MM.1S (cell line): ENCODE results near the gene LRRC75A.

Experiments used
- DNase-seq: peaks from one replicate; pipeline ENCODE4 v3.0.0-alpha.2; 2015
- H2AFZ ChIP-seq: fragments of 300-600 bp; sonication (generic); 2 replicates; pipeline ENCODE4 v1.6.0; 2016; ENCODE audit warnings: antibody characterized with exemption, low read length
- H3F3A ChIP-seq: fragments of 300-600 bp; sonication (generic); 2 replicates; pipeline ENCODE4 v1.6.1; 2016; ENCODE audit warnings: mild to moderate bottlenecking, antibody characterized with exemption, low read length, moderate library complexity, mixed read lengths; ENCODE audit not compliant: insufficient read depth
- H3K27ac ChIP-seq: fragments of 300-600 bp; sonication (generic); 2 replicates; pipeline ENCODE4 v1.5.1; 2016; ENCODE audit warnings: mild to moderate bottlenecking, low read length
- H3K27me3 ChIP-seq: fragments of 300-600 bp; sonication (generic); replicated peaks from 2 replicates; pipeline ENCODE4 v1.6.0; 2016; ENCODE audit warnings: low read length; ENCODE audit not compliant: insufficient read depth
- H3K36me3 ChIP-seq: fragments of 300-600 bp; sonication (generic); replicated peaks from 2 replicates; pipeline ENCODE4 v1.6.1; 2016; ENCODE audit warnings: mild to moderate bottlenecking, low read length, mixed read lengths; ENCODE audit not compliant: insufficient read depth
- H3K4me1 ChIP-seq: fragments of 300-600 bp; sonication (generic); 2 replicates; pipeline ENCODE4 v1.6.1; 2016; ENCODE audit warnings: low read length, mixed read lengths
- H3K4me2 ChIP-seq: fragments of 300-600 bp; sonication (generic); 2 replicates; pipeline ENCODE4 v1.6.0; 2016; ENCODE audit warnings: low read depth, low read length
- H3K4me3 ChIP-seq: fragments of 300-600 bp; sonication (generic); 2 replicates; pipeline ENCODE4 v1.5.1; 2016; ENCODE audit warnings: low read length, mixed read lengths
- H3K79me2 ChIP-seq: fragments of 300-600 bp; sonication (generic); 2 replicates; pipeline ENCODE4 v1.6.1; 2016; ENCODE audit warnings: mixed run types, low read length, mixed read lengths
- H3K9ac ChIP-seq: fragments of 300-600 bp; sonication (generic); 2 replicates; pipeline ENCODE4 v1.6.1; 2016; ENCODE audit warnings: low read length, mixed read lengths
- H3K9me2 ChIP-seq: fragments of 300-600 bp; sonication (generic); replicated peaks from 2 replicates; pipeline ENCODE4 v1.6.1; 2016; ENCODE audit warnings: mild to moderate bottlenecking, low read length, mixed read lengths; ENCODE audit not compliant: insufficient read depth
- H3K9me3 ChIP-seq: fragments of 300-600 bp; sonication (generic); replicated peaks from 2 replicates; pipeline ENCODE4 v1.6.1; 2016; ENCODE audit warnings: mild to moderate bottlenecking, low read length, mixed read lengths; ENCODE audit not compliant: insufficient read depth
- H4K20me1 ChIP-seq: fragments of 300-600 bp; sonication (generic); 2 replicates; pipeline ENCODE4 v1.6.1; 2016; ENCODE audit warnings: mild to moderate bottlenecking, low read length, moderate library complexity, mixed read lengths; ENCODE audit not compliant: insufficient read depth
- CTCF ChIP-seq: fragments of 300-600 bp; sonication (generic); IDR thresholded peaks from 2 replicates; pipeline ENCODE4 v1.5.1; 2016; ENCODE audit warnings: antibody characterized with exemption, low read length, mixed read lengths
- EZH2 ChIP-seq: fragments of 300-600 bp; sonication (generic); optimal IDR thresholded peaks from 2 replicates; pipeline ENCODE3; 2017; ENCODE audit warnings: low read depth, mild to moderate bottlenecking, antibody characterized with exemption, low read length, mixed read lengths
- EZH2phosphoT487 ChIP-seq: fragments of 300-600 bp; sonication (generic); IDR thresholded peaks from 2 replicates; pipeline ENCODE4 v1.6.1; 2018; ENCODE audit warnings: antibody characterized with exemption, low read length

LRRC75A gene

DNA sequence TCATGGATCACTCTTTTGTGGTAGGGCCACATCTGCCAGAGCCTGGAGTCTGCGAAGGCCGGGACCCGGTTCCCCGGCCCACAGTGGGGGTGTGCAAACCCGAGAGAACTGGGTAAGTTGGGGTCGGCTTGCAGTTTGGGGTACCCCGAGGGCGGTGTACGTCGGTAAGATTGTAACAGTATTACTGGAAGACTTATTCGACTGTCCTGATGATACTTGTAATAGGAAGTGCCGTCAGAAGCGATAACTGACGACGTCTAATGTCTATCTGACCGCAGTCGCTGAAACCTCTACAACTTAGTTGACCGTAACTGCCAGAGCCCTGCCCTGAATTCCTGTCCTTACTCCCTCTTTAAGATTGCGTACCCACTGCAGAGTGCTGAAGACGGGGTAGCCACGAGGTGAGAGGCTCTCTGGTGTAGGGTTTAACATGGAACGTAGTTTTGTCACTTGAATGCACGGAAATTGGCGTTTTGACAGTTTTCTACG is 52.6 kb downstream of the LRRC75A start:
- Histone ChIP-seq H2AFZ (peak overlapping the region; percentile 37), H3K4me3 (peak overlapping the region; percentile 97), H3K4me2 (peak overlapping the region; percentile 90), H3K9me3 (no peaks in the 10 kb centered on the region), H4K20me1 (peaks cover 19% of the 10 kb centered on the region), H3K36me3 (peaks cover 20% of the 10 kb centered on the region), H3K9ac (peak overlapping the region; percentile 97), H3F3A (peaks cover 48% of the 10 kb centered on the region), H3K79me2 (peaks cover 56% of the 10 kb centered on the region), H3K27ac (peak overlapping the region; percentile 75), H3K4me1 (peaks cover 8% of the 10 kb centered on the region; the same call in 1 of the 2 replicates), H3K9me2 (no peaks in the 10 kb centered on the region), H3K27me3 (no peaks in the 10 kb centered on the region)
- TF ChIP-seq EZH2phosphoT487, result no peak
- TF ChIP-seq EZH2, result no peak
- TF ChIP-seq CTCF, result no peak
- DNase-seq, result peak; percentile 45

DNA sequence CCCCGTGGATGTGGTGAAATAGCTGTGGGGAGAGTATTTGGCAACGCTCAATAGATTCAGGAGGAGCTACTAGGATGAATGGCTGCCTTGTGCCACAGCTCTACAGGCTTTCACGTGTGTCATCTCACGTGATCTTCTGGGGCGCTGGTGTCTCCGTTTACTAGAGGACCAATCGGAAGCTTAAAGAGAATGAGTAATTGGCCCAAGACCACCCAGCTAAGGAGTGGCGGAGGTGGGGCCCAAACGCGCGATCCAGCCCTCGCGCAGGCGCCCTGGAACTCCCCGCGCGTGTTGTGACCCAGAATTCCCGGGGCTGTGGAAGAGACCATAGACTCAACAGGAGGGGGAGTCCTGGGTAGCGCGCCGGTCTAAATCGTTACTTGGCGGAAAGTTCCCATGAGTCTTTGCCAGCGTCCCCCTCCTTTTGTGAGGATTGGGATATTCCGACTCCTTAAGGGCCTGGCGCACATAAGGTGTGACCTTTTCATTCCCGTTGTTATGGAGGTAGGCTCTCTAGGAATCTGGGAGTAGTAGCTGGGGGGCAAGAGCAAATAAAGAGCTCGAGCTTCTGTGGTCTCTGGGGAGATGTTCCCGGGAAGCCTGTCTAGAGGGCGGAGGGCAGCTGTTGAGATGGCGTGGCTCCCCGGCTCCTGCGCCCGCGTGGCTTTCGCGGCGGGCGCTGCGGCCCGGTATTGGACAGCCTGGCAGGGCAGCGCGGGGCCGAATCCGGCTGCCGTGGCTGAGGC is 53.3 kb downstream of the LRRC75A start:
- Histone ChIP-seq H3K27me3 (no peaks in the 10 kb centered on the region), H3K9ac (peak overlapping the region; percentile 97), H3K79me2 (peaks cover 50% of the 10 kb centered on the region), H3K9me3 (no peaks in the 10 kb centered on the region), H3F3A (peaks cover 42% of the 10 kb centered on the region), H3K4me1 (peaks cover 8% of the 10 kb centered on the region; the same call in 1 of the 2 replicates), H3K4me2 (peak overlapping the region; percentile 91), H4K20me1 (peaks cover 16% of the 10 kb centered on the region), H3K36me3 (peaks cover 20% of the 10 kb centered on the region), H3K4me3 (peak overlapping the region; percentile 97), H2AFZ (peak overlapping the region; percentile 81), H3K27ac (peak overlapping the region; percentile 75), H3K9me2 (no peaks in the 10 kb centered on the region)
- DNase-seq, result peak; percentile 99
- TF ChIP-seq EZH2, result no peak
- no peak for TF ChIP-seq EZH2phosphoT487
- TF ChIP-seq CTCF, result no peak

GRCh38 chr17:16438173-16438556 is 53.8 kb downstream of the LRRC75A start:
- H3K4me3 ChIP-seq, result peak overlapping the region; percentile 97
- peak overlapping the region; percentile 75 for H3K27ac ChIP-seq
- H3K79me2 ChIP-seq, result peaks cover 44% of the 10 kb centered on the region
- peaks cover 15% of the 10 kb centered on the region for H4K20me1 ChIP-seq
- peaks cover 8% of the 10 kb centered on the region; the same call in 1 of the 2 replicates for H3K4me1 ChIP-seq
- H3K4me2 ChIP-seq, result peak overlapping the region; percentile 91
- peaks cover 20% of the 10 kb centered on the region for H3K36me3 ChIP-seq
- no peak for DNase-seq
- no peaks in the 10 kb centered on the region for H3K9me3 ChIP-seq
- H3K27me3 ChIP-seq, result no peaks in the 10 kb centered on the region
- H3K9me2 ChIP-seq, result no peaks in the 10 kb centered on the region
- H2AFZ ChIP-seq, result peak overlapping the region; percentile 81
- H3F3A ChIP-seq, result peaks cover 38% of the 10 kb centered on the region
- peak overlapping the region; percentile 97 for H3K9ac ChIP-seq
- TF ChIP-seq EZH2 (no peak), CTCF (no peak), EZH2phosphoT487 (no peak)
